ENCODE measurements around the gene LBHD2.

- TF ChIP-seq, protein P1, sequence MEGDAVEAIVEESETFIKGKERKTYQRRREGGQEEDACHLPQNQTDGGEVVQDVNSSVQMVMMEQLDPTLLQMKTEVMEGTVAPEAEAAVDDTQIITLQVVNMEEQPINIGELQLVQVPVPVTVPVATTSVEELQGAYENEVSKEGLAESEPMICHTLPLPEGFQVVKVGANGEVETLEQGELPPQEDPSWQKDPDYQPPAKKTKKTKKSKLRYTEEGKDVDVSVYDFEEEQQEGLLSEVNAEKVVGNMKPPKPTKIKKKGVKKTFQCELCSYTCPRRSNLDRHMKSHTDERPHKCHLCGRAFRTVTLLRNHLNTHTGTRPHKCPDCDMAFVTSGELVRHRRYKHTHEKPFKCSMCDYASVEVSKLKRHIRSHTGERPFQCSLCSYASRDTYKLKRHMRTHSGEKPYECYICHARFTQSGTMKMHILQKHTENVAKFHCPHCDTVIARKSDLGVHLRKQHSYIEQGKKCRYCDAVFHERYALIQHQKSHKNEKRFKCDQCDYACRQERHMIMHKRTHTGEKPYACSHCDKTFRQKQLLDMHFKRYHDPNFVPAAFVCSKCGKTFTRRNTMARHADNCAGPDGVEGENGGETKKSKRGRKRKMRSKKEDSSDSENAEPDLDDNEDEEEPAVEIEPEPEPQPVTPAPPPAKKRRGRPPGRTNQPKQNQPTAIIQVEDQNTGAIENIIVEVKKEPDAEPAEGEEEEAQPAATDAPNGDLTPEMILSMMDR (IDR thresholded peaks at IDR 0.05), result no peak
- no peak for TF ChIP-seq TEAD4 (IDR thresholded peaks at IDR 0.05; ENCODE audit: borderline replicate concordance, insufficient read depth)
Observed at GRCh38 chr14:103111232-103111868, 27.3 kb downstream of the LBHD2 start.
